ENCODE measurements around the gene SUMO3.

The SUMO3 gene

DNA sequence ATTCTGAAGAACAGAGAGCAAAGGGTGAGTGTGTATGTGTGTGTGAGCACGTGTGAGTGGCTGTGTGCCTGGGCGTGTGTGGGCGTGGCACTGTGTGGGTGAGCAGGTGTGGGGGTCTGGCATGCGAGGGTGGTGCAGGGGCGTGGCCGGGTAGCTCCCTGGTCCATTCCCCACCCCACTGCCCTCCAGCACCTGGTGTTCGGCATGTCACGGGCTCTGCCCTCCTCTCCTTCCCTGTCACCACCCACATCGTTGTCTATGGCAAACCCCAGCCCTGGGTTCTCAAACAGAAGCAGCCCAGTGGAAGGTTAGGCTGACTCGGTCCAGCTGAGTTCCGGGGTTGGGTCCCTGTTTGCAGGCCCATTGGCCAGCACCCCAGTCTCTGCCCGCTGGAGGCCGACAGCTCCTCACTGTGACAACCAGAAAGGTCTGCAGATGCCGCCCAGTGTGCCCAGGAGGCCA lies 56.1 kb downstream of the SUMO3 start:
- H3K9ac ChIP-seq (ENCODE audit: insufficient read length), result no peak overlapping the region
- TF ChIP-seq EZH2 (IDR thresholded peaks at IDR 0.05) (no peak), FOXP2 (optimal IDR thresholded peaks at IDR 0.05; ENCODE audit: control extremely low read depth, extremely low read length, insufficient read depth) (no peak), POLR2AphosphoS5 (IDR thresholded peaks at IDR 0.05; ENCODE audit: borderline replicate concordance, low read depth, low read length) (no peak)
- no peak for DNase-seq (ENCODE audit: low read depth, low spot score)
- H3K27ac ChIP-seq, result peak overlapping the region; percentile 89
- H3K4me3 ChIP-seq, result no peak overlapping the region
- H3K36me3 ChIP-seq (ENCODE audit: insufficient read depth, low read length), result no peaks in the 10 kb centered on the region
- H3K9me3 ChIP-seq (ENCODE audit: low read depth, low read length), result no peaks in the 10 kb centered on the region

DNA sequence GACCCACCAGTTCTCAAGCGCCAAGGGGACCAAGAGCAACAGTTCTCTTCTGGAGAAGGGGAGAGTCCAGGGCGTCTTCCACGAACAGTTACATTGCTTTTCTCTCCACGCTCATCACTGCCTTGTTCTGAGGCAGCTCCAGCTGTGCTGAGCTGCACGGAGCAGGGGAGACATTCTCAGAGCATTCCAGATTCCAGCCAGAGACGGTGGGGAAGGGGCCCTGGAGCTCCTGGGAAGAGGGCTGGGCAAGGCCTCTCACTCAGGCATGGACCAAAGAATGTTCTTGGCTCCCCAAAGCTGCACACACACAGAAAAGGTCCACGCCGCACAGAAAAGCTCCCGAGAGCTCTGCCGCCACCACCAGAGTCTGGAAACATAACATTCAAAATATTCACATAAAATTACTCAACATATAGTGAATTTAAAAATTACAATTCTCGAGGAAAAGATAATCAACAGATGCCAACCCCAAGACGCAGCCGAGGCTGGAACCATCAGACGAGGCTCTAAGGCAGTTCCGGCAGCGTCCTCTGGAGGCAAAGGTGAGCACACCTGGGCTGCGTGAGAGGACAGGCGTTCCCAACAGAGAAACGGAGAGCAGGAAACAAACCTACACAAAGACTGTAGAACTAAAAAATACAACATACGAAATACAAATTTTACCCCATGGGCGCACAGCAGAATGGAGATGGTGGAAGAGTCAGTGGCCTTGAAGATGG lies 56.7 kb downstream of the SUMO3 start:
- Histone ChIP-seq H3K9me3 (ENCODE audit: low read depth, low read length) (no peaks in the 10 kb centered on the region), H3K9ac (ENCODE audit: insufficient read length) (peak overlapping the region; percentile 35), H3K27ac (peak overlapping the region; percentile 89), H3K4me3 (peak overlapping the region; percentile 20; the same call in 1 of the 2 replicates), H3K36me3 (ENCODE audit: insufficient read depth, low read length) (no peaks in the 10 kb centered on the region)
- TF ChIP-seq FOXP2 (optimal IDR thresholded peaks at IDR 0.05; ENCODE audit: control extremely low read depth, extremely low read length, insufficient read depth) (no peak), EZH2 (IDR thresholded peaks at IDR 0.05) (no peak), POLR2AphosphoS5 (IDR thresholded peaks at IDR 0.05; ENCODE audit: borderline replicate concordance, low read depth, low read length) (no peak)
- no peak for DNase-seq (ENCODE audit: low read depth, low spot score)

DNA sequence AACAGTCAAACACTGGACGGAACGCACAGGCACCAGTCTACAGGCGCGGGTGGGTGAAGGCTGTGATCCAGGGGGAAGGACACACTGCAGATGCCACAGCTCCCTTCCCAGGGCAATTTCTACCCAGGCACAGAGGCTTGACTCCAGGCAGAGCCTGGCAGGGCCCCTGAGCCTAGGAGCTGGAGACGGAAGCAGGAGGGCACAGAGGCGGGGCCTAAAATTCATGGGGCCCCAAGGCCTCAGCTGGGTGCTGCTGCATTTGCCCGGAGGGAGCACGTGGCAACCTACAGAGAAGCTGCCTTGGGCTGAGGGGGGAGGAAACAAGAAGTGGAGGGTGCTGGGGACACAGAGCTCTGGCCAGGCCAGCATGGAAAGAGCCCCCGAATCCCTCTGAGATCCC lies 57.5 kb downstream of the SUMO3 start:
- Histone ChIP-seq H3K4me3 (peak overlapping the region; percentile 51), H3K9ac (ENCODE audit: insufficient read length) (peak overlapping the region; percentile 54), H3K27ac (peak overlapping the region; percentile 89), H3K9me3 (ENCODE audit: low read depth, low read length) (no peaks in the 10 kb centered on the region), H3K36me3 (ENCODE audit: insufficient read depth, low read length) (no peaks in the 10 kb centered on the region)
- DNase-seq (ENCODE audit: low read depth, low spot score), result no peak
- no peak for TF ChIP-seq EZH2 (IDR thresholded peaks at IDR 0.05)
- TF ChIP-seq FOXP2 (optimal IDR thresholded peaks at IDR 0.05; ENCODE audit: control extremely low read depth, extremely low read length, insufficient read depth), result no peak
- peak; percentile 40; the same call in 1 of the 2 replicates for TF ChIP-seq POLR2AphosphoS5 (IDR thresholded peaks at IDR 0.05; ENCODE audit: borderline replicate concordance, low read depth, low read length)

DNA sequence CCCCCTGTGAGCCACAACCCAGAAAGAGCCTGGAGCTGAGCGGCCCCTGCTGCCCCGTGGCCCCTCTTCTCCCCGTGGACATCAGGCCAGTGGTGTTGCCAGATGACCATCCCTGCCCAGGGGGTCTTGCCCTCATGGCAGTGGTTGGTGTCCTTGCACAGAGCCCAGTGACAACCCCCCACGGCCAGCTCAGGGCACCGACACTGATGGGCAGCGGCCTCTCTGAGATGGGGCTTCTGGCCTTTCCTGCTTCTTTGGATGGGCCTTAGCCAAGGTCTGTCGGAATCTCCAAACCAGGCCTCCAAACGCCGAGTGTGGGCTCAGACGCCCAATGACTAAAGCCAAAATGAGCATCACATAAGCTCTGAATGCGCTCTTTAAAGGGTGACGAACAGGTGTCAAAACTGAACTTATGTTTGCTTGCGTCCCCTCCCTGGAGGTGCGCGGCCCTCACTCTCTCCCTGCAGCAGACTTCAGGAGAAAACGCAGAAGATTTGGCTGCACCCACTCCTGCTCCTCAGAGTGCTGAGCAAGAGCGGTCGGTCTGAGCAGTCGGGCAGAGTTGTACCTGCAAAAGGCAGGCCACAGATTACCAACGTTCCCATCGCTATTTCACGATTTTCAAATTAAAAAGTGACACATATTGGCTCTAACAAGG lies 58.1 kb downstream of the SUMO3 start:
- peak overlapping the region; percentile 54 for H3K9ac ChIP-seq (ENCODE audit: insufficient read length)

DNA sequence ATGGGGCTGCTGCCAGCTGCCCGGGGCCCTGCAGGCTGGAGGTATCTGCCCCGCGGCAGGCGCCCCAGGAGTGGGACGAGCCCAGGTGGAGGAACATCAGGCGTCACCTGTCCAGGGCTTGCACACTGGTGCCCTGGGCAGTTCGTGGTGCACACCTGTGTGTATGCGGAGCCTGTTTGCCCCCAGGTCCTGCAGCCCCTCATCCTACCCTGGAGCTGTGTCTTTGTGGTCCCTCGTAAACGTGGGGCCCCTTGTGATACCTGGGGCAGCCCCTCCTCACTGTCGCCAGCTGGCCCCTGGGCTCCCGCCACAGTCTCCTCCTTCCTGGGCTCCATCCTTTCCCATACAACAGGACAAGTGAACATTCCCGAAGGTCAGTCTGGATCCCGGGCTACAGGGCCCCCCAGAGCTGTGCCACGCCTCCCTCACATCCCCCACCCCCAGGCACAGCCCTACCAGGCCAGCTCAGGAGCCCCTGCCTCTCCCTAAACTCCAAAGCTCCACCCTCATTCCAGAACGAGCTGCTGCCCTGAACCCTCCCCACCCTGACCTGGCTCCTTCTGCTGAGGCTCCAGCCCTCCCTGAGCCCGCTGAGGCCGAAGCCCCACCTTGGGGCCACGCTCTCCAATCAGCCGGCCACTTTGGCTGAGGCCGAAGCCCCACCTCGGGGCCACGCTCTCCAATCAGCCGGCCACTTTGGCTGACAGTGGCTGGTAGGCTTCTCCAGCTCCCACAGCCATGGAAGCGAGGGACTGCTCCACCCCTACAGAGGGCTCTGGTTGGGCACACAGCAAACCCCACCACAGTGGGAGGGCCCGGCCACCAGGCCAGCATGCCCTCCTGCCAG lies 58.9 kb downstream of the SUMO3 start:
- H3K9ac ChIP-seq (ENCODE audit: insufficient read length), result no peak overlapping the region
- no peak for TF ChIP-seq POLR2AphosphoS5 (IDR thresholded peaks at IDR 0.05; ENCODE audit: borderline replicate concordance, low read depth, low read length)
- TF ChIP-seq EZH2 (IDR thresholded peaks at IDR 0.05), result no peak
- TF ChIP-seq FOXP2 (optimal IDR thresholded peaks at IDR 0.05; ENCODE audit: control extremely low read depth, extremely low read length, insufficient read depth), result no peak
- H3K27ac ChIP-seq, result 0 out of 2 replicates have a peak overlapping the region, but pooled peaks have one; percentile 89
- H3K4me3 ChIP-seq, result no peak overlapping the region
- H3K9me3 ChIP-seq (ENCODE audit: low read depth, low read length), result no peaks in the 10 kb centered on the region
- DNase-seq (ENCODE audit: low read depth, low spot score), result no peak
- no peaks in the 10 kb centered on the region for H3K36me3 ChIP-seq (ENCODE audit: insufficient read depth, low read length)

More for the DNA sequence above, 58.1 kb downstream of the SUMO3 start:
- Histone ChIP-seq H3K36me3 (ENCODE audit: insufficient read depth, low read length) (no peaks in the 10 kb centered on the region), H3K9me3 (ENCODE audit: low read depth, low read length) (no peaks in the 10 kb centered on the region), H3K4me3 (peak overlapping the region; percentile 51), H3K27ac (peak overlapping the region; percentile 89)
- no peak for TF ChIP-seq FOXP2 (optimal IDR thresholded peaks at IDR 0.05; ENCODE audit: control extremely low read depth, extremely low read length, insufficient read depth)
- no peak for TF ChIP-seq POLR2AphosphoS5 (IDR thresholded peaks at IDR 0.05; ENCODE audit: borderline replicate concordance, low read depth, low read length)
- no peak for TF ChIP-seq EZH2 (IDR thresholded peaks at IDR 0.05)
- no peak for DNase-seq (ENCODE audit: low read depth, low spot score)

DNA sequence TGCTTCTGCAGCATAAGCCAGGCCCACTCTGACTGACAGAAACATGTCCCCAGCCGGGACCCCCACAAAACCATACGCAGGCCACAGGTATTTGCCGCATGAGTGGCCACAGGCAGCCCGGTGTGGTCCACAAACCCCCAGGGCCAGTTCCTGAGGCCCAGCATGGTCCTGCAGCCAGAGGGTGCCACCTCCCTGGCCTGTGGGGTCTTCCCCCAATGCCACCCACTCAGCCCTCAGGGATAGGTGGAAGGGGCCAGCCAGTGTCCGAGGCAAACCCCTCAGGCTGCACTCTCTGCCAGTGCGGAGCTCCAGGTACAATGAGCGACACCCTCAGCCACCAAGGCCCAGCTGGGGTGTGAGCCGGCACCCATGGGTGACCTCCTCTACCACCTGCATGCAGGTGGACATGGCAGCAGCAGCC lies 59.7 kb downstream of the SUMO3 start:
- Histone ChIP-seq H3K27ac (no peak overlapping the region), H3K9me3 (ENCODE audit: low read depth, low read length) (no peaks in the 10 kb centered on the region), H3K36me3 (ENCODE audit: insufficient read depth, low read length) (no peaks in the 10 kb centered on the region), H3K4me3 (no peak overlapping the region), H3K9ac (ENCODE audit: insufficient read length) (no peak overlapping the region)
- TF ChIP-seq FOXP2 (optimal IDR thresholded peaks at IDR 0.05; ENCODE audit: control extremely low read depth, extremely low read length, insufficient read depth) (no peak), POLR2AphosphoS5 (IDR thresholded peaks at IDR 0.05; ENCODE audit: borderline replicate concordance, low read depth, low read length) (no peak), EZH2 (IDR thresholded peaks at IDR 0.05) (no peak)
- DNase-seq (ENCODE audit: low read depth, low spot score), result no peak

DNA sequence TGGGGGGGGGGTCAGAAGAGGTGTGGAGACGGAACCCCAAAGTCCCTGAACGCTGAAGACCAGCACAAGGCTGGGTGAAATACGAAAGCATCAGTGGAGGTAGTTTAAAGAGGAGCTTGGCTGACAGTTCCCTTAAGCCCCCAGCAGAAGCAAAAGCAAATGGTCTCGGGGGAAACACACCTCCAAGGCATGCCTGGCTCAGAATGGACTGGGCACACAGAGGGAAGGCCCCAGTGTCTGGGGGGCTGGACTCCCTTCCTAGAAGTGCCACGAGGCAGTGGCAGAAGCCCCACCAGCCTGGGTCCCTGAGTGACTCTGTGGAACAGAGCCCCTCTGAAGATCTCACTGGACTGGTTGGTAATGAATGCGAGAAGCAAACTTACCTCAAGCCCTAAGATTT lies 60.1 kb downstream of the SUMO3 start:
- Histone ChIP-seq H3K36me3 (ENCODE audit: insufficient read depth, low read length) (no peaks in the 10 kb centered on the region), H3K27ac (no peak overlapping the region)
- DNase-seq (ENCODE audit: low read depth, low spot score), result no peak

More for the DNA sequence above, 60.1 kb downstream of the SUMO3 start:
- no peak for TF ChIP-seq POLR2AphosphoS5 (IDR thresholded peaks at IDR 0.05; ENCODE audit: borderline replicate concordance, low read depth, low read length)
- TF ChIP-seq FOXP2 (optimal IDR thresholded peaks at IDR 0.05; ENCODE audit: control extremely low read depth, extremely low read length, insufficient read depth), result no peak
- TF ChIP-seq EZH2 (IDR thresholded peaks at IDR 0.05), result no peak
- no peak overlapping the region for H3K9ac ChIP-seq (ENCODE audit: insufficient read length)
- H3K9me3 ChIP-seq (ENCODE audit: low read depth, low read length), result no peaks in the 10 kb centered on the region
- no peak overlapping the region for H3K4me3 ChIP-seq

Measured in SK-N-MC (cell line).